ENCODE data around the gene COASY.

Gene COASY

GRCh38 chr17:42571435-42572225 is 9.7 kb downstream of the COASY start:
- DNase-seq (ENCODE audit: low read depth in 2 of 2, low spot score in 1 of 2), result no peak

GRCh38 chr17:42573095-42573494 is 11.1 kb downstream of the COASY start:
- no peak for DNase-seq (ENCODE audit: low read depth in 2 of 2, low spot score in 1 of 2)

- DNase-seq (ENCODE audit: low read depth in 2 of 2, low spot score in 1 of 2), result no peak
Measured at GRCh38 chr17:42574463-42574862, 12.5 kb downstream of the COASY start.

GRCh38 chr17:42577140-42577531 is 15.2 kb downstream of the COASY start:
- DNase-seq (ENCODE audit: low read depth in 2 of 2, low spot score in 1 of 2), result no peak

GRCh38 chr17:42577532-42578281 is 15.8 kb downstream of the COASY start, which contains the start of gene PSMC3IP:
Gene PSMC3IP (minus strand): TSS chr17:42577729. CDS start chr17:42577686, 43 bp downstream.
- DNase-seq (ENCODE audit: low read depth in 2 of 2, low spot score in 1 of 2), result peak; percentile 86 to 87

- DNase-seq (ENCODE audit: low read depth in 2 of 2, low spot score in 1 of 2), result peak; percentile 15 to 46
Measured at GRCh38 chr17:42578282-42578869, 16.4 kb downstream of the COASY start.

- DNase-seq (ENCODE audit: low read depth in 2 of 2, low spot score in 1 of 2), result no peak
Measured at GRCh38 chr17:42579794-42580551, 18.0 kb downstream of the COASY start.

- DNase-seq (ENCODE audit: low read depth in 2 of 2, low spot score in 1 of 2), result no peak
Measured at GRCh38 chr17:42581744-42582270, 19.9 kb downstream of the COASY start.

GRCh38 chr17:42584880-42585279 is 22.9 kb downstream of the COASY start:
- DNase-seq (ENCODE audit: low read depth in 2 of 2, low spot score in 1 of 2), result no peak

- no peak for DNase-seq (ENCODE audit: low read depth in 2 of 2, low spot score in 1 of 2)
Measured at GRCh38 chr17:42585353-42585752, 23.4 kb downstream of the COASY start.

- DNase-seq (ENCODE audit: low read depth in 2 of 2, low spot score in 1 of 2), result no peak
Measured at GRCh38 chr17:42586514-42587230, 24.7 kb downstream of the COASY start.

GRCh38 chr17:42590886-42591285 is 28.9 kb downstream of the COASY start:
- no peak for DNase-seq (ENCODE audit: low read depth in 2 of 2, low spot score in 1 of 2)

GRCh38 chr17:42591411-42591810 is 29.5 kb downstream of the COASY start:
- DNase-seq (ENCODE audit: low read depth in 2 of 2, low spot score in 1 of 2), result no peak

GRCh38 chr17:42596386-42596785 is 34.4 kb downstream of the COASY start:
- no peak for DNase-seq (ENCODE audit: low read depth in 2 of 2, low spot score in 1 of 2)

- DNase-seq (ENCODE audit: low read depth in 2 of 2, low spot score in 1 of 2), result no peak
Measured at GRCh38 chr17:42598905-42599304, 37.0 kb downstream of the COASY start.

GRCh38 chr17:42603318-42603717 is 41.4 kb downstream of the COASY start:
- no peak for DNase-seq (ENCODE audit: low read depth in 2 of 2, low spot score in 1 of 2)

GRCh38 chr17:42607769-42608168 is 45.8 kb downstream of the COASY start:
- DNase-seq (ENCODE audit: low read depth in 2 of 2, low spot score in 1 of 2), result no peak

GRCh38 chr17:42608305-42609181 is 46.6 kb downstream of the COASY start:
- peak in 1 of 2 donors; percentile 12 for DNase-seq (ENCODE audit: low read depth in 2 of 2, low spot score in 1 of 2)

- peak; percentile 96 to 99 for DNase-seq (ENCODE audit: low read depth in 2 of 2, low spot score in 1 of 2)
Measured at GRCh38 chr17:42609182-42609813, 47.4 kb downstream of the COASY start, which contains the start of the genes RETREG3 and TUBG1. Gene RETREG3 (minus strand): TSS chr17:42609374. CDS start chr17:42609324, 50 bp downstream. Gene TUBG1 (plus strand): TSS chr17:42609683. CDS start chr17:42609738, 55 bp downstream.

Measured in stimulated activated CD8-positive, alpha-beta memory T cell treated with anti-CD3 and anti-CD28 coated beads, Interleukin-4, amount 100 ng/mL, for 1 hour (primary cell).